Activated CD8-positive, alpha-beta memory T cell treated with anti-CD3 and anti-CD28 coated beads, Interleukin-2, amount 50 U/mL, for 1 hour (primary cell): Measurements from ENCODE around the gene VPS8.

Source experiments
- DNase-seq: peaks from one replicate; pipeline ENCODE4 v3.0.0-alpha.2; 2020; ENCODE audit errors: extremely low read depth

VPS8 gene

GRCh38 chr3:185089751-185090150, 277.8 kb downstream of the VPS8 start:
- no peak for DNase-seq

- DNase-seq, result no peak
These were observed 278.8 kb downstream of the VPS8 start for GRCh38 chr3:185090811-185091210.

- DNase-seq, result no peak
These were observed 281.1 kb downstream of the VPS8 start for GRCh38 chr3:185093116-185093515.

GRCh38 chr3:185094697-185095096, 282.7 kb downstream of the VPS8 start:
- DNase-seq, result no peak
